ENCODE results near the gene UBN2.

UBN2 gene

GRCh38 chr7:139345042-139345441 lies 114.0 kb downstream of the UBN2 start:
- H3K4me3 ChIP-seq (ENCODE audit: extremely low read depth, insufficient read depth, low read length, poor library complexity, severe bottlenecking), result no peak overlapping the region
- peaks cover 31% of the 10 kb centered on the region for H3K36me3 ChIP-seq (ENCODE audit: control insufficient read depth, insufficient read depth, low read length)
- no peaks in the 10 kb centered on the region for H3K9me3 ChIP-seq (ENCODE audit: control insufficient read depth, low read length)
- H3K27ac ChIP-seq (ENCODE audit: low read depth, low read length, severe bottlenecking), result no peak overlapping the region
- WGBS, 2 experiments (ENCODE audit: insufficient coverage in 2 of 2), result no CpG with 5 or more reads among the region's 1 CpG
- no peaks in the 10 kb centered on the region for H3K4me1 ChIP-seq (ENCODE audit: control insufficient read depth, insufficient read depth, low read length, poor library complexity, severe bottlenecking)

- 94 to 96% methylated on average over 2 of the region's 2 CpGs for WGBS, 2 experiments (ENCODE audit: insufficient coverage in 2 of 2)
- Histone ChIP-seq H3K9me3 (ENCODE audit: control insufficient read depth, low read length) (no peaks in the 10 kb centered on the region), H3K27ac (ENCODE audit: low read depth, low read length, severe bottlenecking) (no peak overlapping the region), H3K4me1 (ENCODE audit: control insufficient read depth, insufficient read depth, low read length, poor library complexity, severe bottlenecking) (no peaks in the 10 kb centered on the region), H3K36me3 (ENCODE audit: control insufficient read depth, insufficient read depth, low read length) (peaks cover 31% of the 10 kb centered on the region), H3K4me3 (ENCODE audit: extremely low read depth, insufficient read depth, low read length, poor library complexity, severe bottlenecking) (no peak overlapping the region)
These were observed 120.0 kb downstream of the UBN2 start for GRCh38 chr7:139351027-139351426.

- H3K9me3 ChIP-seq (ENCODE audit: control insufficient read depth, low read length), result no peaks in the 10 kb centered on the region
- no peak overlapping the region for H3K27ac ChIP-seq (ENCODE audit: low read depth, low read length, severe bottlenecking)
- H3K36me3 ChIP-seq (ENCODE audit: control insufficient read depth, insufficient read depth, low read length), result peaks cover 11% of the 10 kb centered on the region
- WGBS, 2 experiments (ENCODE audit: insufficient coverage in 2 of 2), result 94 to 100% methylated on average over 1 to 2 of the region's 2 CpGs
- H3K4me3 ChIP-seq (ENCODE audit: extremely low read depth, insufficient read depth, low read length, poor library complexity, severe bottlenecking), result no peak overlapping the region
- no peaks in the 10 kb centered on the region for H3K4me1 ChIP-seq (ENCODE audit: control insufficient read depth, insufficient read depth, low read length, poor library complexity, severe bottlenecking)
These were observed 123.7 kb downstream of the UBN2 start for GRCh38 chr7:139354729-139355128.

- no peaks in the 10 kb centered on the region for H3K4me1 ChIP-seq (ENCODE audit: control insufficient read depth, insufficient read depth, low read length, poor library complexity, severe bottlenecking)
- peaks cover 11% of the 10 kb centered on the region for H3K36me3 ChIP-seq (ENCODE audit: control insufficient read depth, insufficient read depth, low read length)
- no peak overlapping the region for H3K4me3 ChIP-seq (ENCODE audit: extremely low read depth, insufficient read depth, low read length, poor library complexity, severe bottlenecking)
- H3K27ac ChIP-seq (ENCODE audit: low read depth, low read length, severe bottlenecking), result no peak overlapping the region
- WGBS, 2 experiments (ENCODE audit: insufficient coverage in 2 of 2), result 83% methylated on average over 1 of the region's 1 CpG; no CpG with 5 or more reads in 1 of the 2 experiments
- H3K9me3 ChIP-seq (ENCODE audit: control insufficient read depth, low read length), result no peaks in the 10 kb centered on the region
These were observed 124.3 kb downstream of the UBN2 start for GRCh38 chr7:139355320-139355719.

Data from mesodermal cell (in vitro differentiated cells).